ENCODE results near the gene GABARAP. TPM values are rescaled to one million over a fixed set of nuclear protein-coding genes. Genes with fewer than 3 reads are reported as not detected.

Gene GABARAP
- total RNA-seq, 1 donor from 2014 or later, result 587 TPM

GRCh38 chr17:7190276-7190917 is 51.9 kb downstream of the GABARAP start:
- ATAC-seq, result no peak
- no peak for TF ChIP-seq CTCF (IDR thresholded peaks at IDR 0.05)
- peak; percentile 38 for DNase-seq

More at GRCh38 chr17:7190276-7190917, 51.9 kb downstream of the GABARAP start:
- H3K4me3 ChIP-seq, result no peak overlapping the region
- no peak overlapping the region for H3K27ac ChIP-seq
- H3K4me1 ChIP-seq, result no peaks in the 10 kb centered on the region
- intact Hi-C loops (cut with DNase I), result no loop called here
- H3K27me3 ChIP-seq (ENCODE audit: low read depth), result no peaks in the 10 kb centered on the region
- no peaks in the 10 kb centered on the region for H3K9me3 ChIP-seq
- H3K36me3 ChIP-seq, result peaks cover 31% of the 10 kb centered on the region

Small RNAs within 50 kb of the gene (microRNA-seq; reads per million reads assigned to microRNA genes)
- 1,184 reads per million, percentile 81 among the genes with 10 or more reads in this experiment for gene MIR324 (ENCODE audit: borderline number of aligned reads)

Other genes starting within 250 kb of the GABARAP start
- 0.86 TPM for gene ALOX12, start 246.4 kb downstream of the GABARAP start, total RNA-seq
- 300 TPM for gene RNASEK, start 229.8 kb downstream of the GABARAP start, total RNA-seq
- 13.4 TPM for gene BCL6B, start 219.4 kb downstream of the GABARAP start, total RNA-seq
- gene SLC16A13, start 206.4 kb downstream of the GABARAP start, total RNA-seq, result 9.9 TPM
- 7.7 TPM for gene SLC16A11, start 198.4 kb downstream of the GABARAP start, total RNA-seq
- gene CLEC10A, start 162.2 kb downstream of the GABARAP start, total RNA-seq, result 7.7 TPM
- 1.3 TPM for gene ASGR2, start 127.6 kb downstream of the GABARAP start, total RNA-seq
- 5.1 TPM for gene ASGR1, start 63.1 kb downstream of the GABARAP start, total RNA-seq
- gene DLG4, start 22.6 kb downstream of the GABARAP start, total RNA-seq, result 29.3 TPM
- 576 TPM for gene ACADVL, start 22.5 kb downstream of the GABARAP start, total RNA-seq
- gene DVL2, start 7.9 kb downstream of the GABARAP start, total RNA-seq, result 46.4 TPM
- 33.9 TPM for gene PHF23, start 3.0 kb downstream of the GABARAP start, total RNA-seq
- 140 TPM for gene CTDNEP1, start 9.3 kb upstream of the GABARAP start, total RNA-seq
- 33.2 TPM for gene ELP5, start 9.8 kb upstream of the GABARAP start, total RNA-seq
- gene CLDN7, start 20.0 kb upstream of the GABARAP start, total RNA-seq, result 98.7 TPM
- 1.1 TPM for gene SLC2A4, start 39.3 kb upstream of the GABARAP start, total RNA-seq
- 0.41 TPM for gene YBX2, start 52.2 kb upstream of the GABARAP start, total RNA-seq
- gene EIF5A, start 65.2 kb upstream of the GABARAP start, total RNA-seq, result 216 TPM
- 66.6 TPM for gene GPS2, start 72.9 kb upstream of the GABARAP start, total RNA-seq
- gene NEURL4, start 86.9 kb upstream of the GABARAP start, total RNA-seq, result 35.2 TPM
- 26.5 TPM for gene ACAP1, start 94.1 kb upstream of the GABARAP start, total RNA-seq
- 11.0 TPM for gene KCTD11, start 109.7 kb upstream of the GABARAP start, total RNA-seq
- gene TMEM95, start 112.7 kb upstream of the GABARAP start, total RNA-seq, result not detected
- gene TNK1, start 138.6 kb upstream of the GABARAP start, total RNA-seq, result 4.1 TPM
- 27.1 TPM for gene PLSCR3, start 152.1 kb upstream of the GABARAP start, total RNA-seq
- 51.2 TPM for gene TMEM256, start 161.6 kb upstream of the GABARAP start, total RNA-seq
- gene NLGN2, start 165.4 kb upstream of the GABARAP start, total RNA-seq, result 9.5 TPM
- not detected for gene SPEM1, start 177.9 kb upstream of the GABARAP start, total RNA-seq
- gene SPEM2, start 183.2 kb upstream of the GABARAP start, total RNA-seq, result not detected
- gene SPEM3, start 186.4 kb upstream of the GABARAP start, total RNA-seq, result not detected
- gene TMEM102, start 193.0 kb upstream of the GABARAP start, total RNA-seq, result 8.1 TPM
- gene FGF11, start 197.1 kb upstream of the GABARAP start, total RNA-seq, result 1.2 TPM
- gene CHRNB1, start 202.6 kb upstream of the GABARAP start, total RNA-seq, result 8.4 TPM
- 79.0 TPM for gene ZBTB4, start 237.2 kb upstream of the GABARAP start, total RNA-seq
- gene SLC35G6, start 239.0 kb upstream of the GABARAP start, total RNA-seq, result not detected
- gene POLR2A, start 241.9 kb upstream of the GABARAP start, total RNA-seq, result 101 TPM

Data from lower lobe of right lung (tissue), 2 donors.